GM04503 (cell line): Measurements from ENCODE around the gene KRT36.

ENCODE experiments used
- DNase-seq: peaks from one replicate; pipeline ENCODE4 v3.0.0-alpha.2; 2012; ENCODE audit warnings: low read depth

Gene KRT36

GRCh38 chr17:41476866-41477815 lies 12.6 kb downstream of the KRT36 start:
- no peak for DNase-seq

GRCh38 chr17:41475421-41475820 lies 14.3 kb downstream of the KRT36 start:
- no peak for DNase-seq

- DNase-seq: no peak
These were observed 14.8 kb downstream of the KRT36 start for GRCh38 chr17:41474863-41475262.

- DNase-seq: no peak
These were observed 21.4 kb downstream of the KRT36 start for GRCh38 chr17:41468346-41468745.

- DNase-seq: no peak
These were observed 22.1 kb downstream of the KRT36 start for GRCh38 chr17:41467561-41467960.

- DNase-seq: no peak
These were observed 22.7 kb downstream of the KRT36 start, which contains the start of gene KRT32 for GRCh38 chr17:41466988-41467387. TSS of gene KRT32 (minus strand) at chr17:41467386. CDS start at chr17:41467325, 61 bp downstream.

- peak; percentile 86 for DNase-seq
These were observed 25.0 kb downstream of the KRT36 start for GRCh38 chr17:41464682-41465081.

GRCh38 chr17:41464173-41464572 lies 25.5 kb downstream of the KRT36 start:
- no peak for DNase-seq

GRCh38 chr17:41463746-41464145 lies 26.0 kb downstream of the KRT36 start:
- DNase-seq: no peak

GRCh38 chr17:41462705-41463104 lies 27.0 kb downstream of the KRT36 start:
- DNase-seq: no peak

- DNase-seq: no peak
These were observed 32.0 kb downstream of the KRT36 start for GRCh38 chr17:41457676-41458075.

GRCh38 chr17:41456204-41456603 lies 33.5 kb downstream of the KRT36 start:
- DNase-seq: no peak

- no peak for DNase-seq
These were observed 34.5 kb downstream of the KRT36 start for GRCh38 chr17:41455236-41455635.

- no peak for DNase-seq
These were observed 36.6 kb downstream of the KRT36 start for GRCh38 chr17:41453066-41453465.

- DNase-seq: no peak
These were observed 37.4 kb downstream of the KRT36 start for GRCh38 chr17:41452281-41452680.

GRCh38 chr17:41451154-41451728 lies 38.5 kb downstream of the KRT36 start:
- DNase-seq: no peak

GRCh38 chr17:41449008-41449407 lies 40.7 kb downstream of the KRT36 start:
- no peak for DNase-seq

- no peak for DNase-seq
These were observed 41.2 kb downstream of the KRT36 start for GRCh38 chr17:41448506-41448905.

- no peak for DNase-seq
These were observed 42.9 kb downstream of the KRT36 start for GRCh38 chr17:41446806-41447205.

GRCh38 chr17:41444640-41445039 lies 45.1 kb downstream of the KRT36 start:
- no peak for DNase-seq

- no peak for DNase-seq
These were observed 45.5 kb downstream of the KRT36 start for GRCh38 chr17:41444186-41444585.

- peak; percentile 84 for DNase-seq
These were observed 47.0 kb downstream of the KRT36 start for GRCh38 chr17:41442739-41443138.

GRCh38 chr17:41440531-41441033 lies 49.1 kb downstream of the KRT36 start, which contains the start of gene KRT38:
TSS of gene KRT38 (minus strand) at chr17:41440983. CDS start at chr17:41440921, 62 bp downstream.
- DNase-seq: no peak
